ENCODE data around the gene CDH11.
A peak's percentile ranks its signal among the peaks of the same experiment; 100 is the strongest.

CDH11 gene

GRCh38 chr16:64916051-64916450 lies 205.8 kb downstream of the CDH11 start:
- DNase-seq (ENCODE audit: low read depth, low spot score) = no peak

- DNase-seq (ENCODE audit: low read depth, low spot score) = peak; percentile 33
Measured at GRCh38 chr16:64910356-64910755, 211.5 kb downstream of the CDH11 start.

GRCh38 chr16:64907844-64908243 lies 214.0 kb downstream of the CDH11 start:
- no peak for DNase-seq (ENCODE audit: low read depth, low spot score)

GRCh38 chr16:64903770-64904169 lies 218.1 kb downstream of the CDH11 start:
- no peak for DNase-seq (ENCODE audit: low read depth, low spot score)

GRCh38 chr16:64900517-64900916 lies 221.3 kb downstream of the CDH11 start:
- DNase-seq (ENCODE audit: low read depth, low spot score) = no peak

GRCh38 chr16:64900019-64900418 lies 221.8 kb downstream of the CDH11 start:
- no peak for DNase-seq (ENCODE audit: low read depth, low spot score)

- no peak for DNase-seq (ENCODE audit: low read depth, low spot score)
Measured at GRCh38 chr16:64898159-64898558, 223.7 kb downstream of the CDH11 start.

Data from astrocyte of the hippocampus (primary cell).